Adrenal gland (tissue), 12 donors: ENCODE data around the gene TUBA1B. TPM values are rescaled to one million over a fixed set of nuclear protein-coding genes. Genes with fewer than 3 reads are reported as not detected.

Experiments used
- DNase-seq, 7 donors: peaks; one replicate each; pipeline ENCODE4 v3.0.0-alpha.2; 2019 to 2020
- H3K27ac ChIP-seq, 5 donors: fragments of 200-600 bp; sonication (generic) in 4 of 5; 1 replicate in 3 of 5; 2 replicates in 2 of 5; pipeline versions ENCODE4 v1.5.1 to v1.8.0; 2016 to 2020; ENCODE audit warnings: mild to moderate bottlenecking in 1 of 5
- H3K27me3 ChIP-seq: fragments of 200-600 bp; 2 replicates; pipeline ENCODE4 v1.8.0; 2021
- H3K36me3 ChIP-seq, 2 donors: fragments of 200-600 bp; replicated peaks in 1 of 2; 1 replicate in 1 of 2; 2 replicates in 1 of 2; pipeline versions ENCODE4 v1.5.1 to v1.8.0; 2018 to 2022
- H3K4me1 ChIP-seq, 2 donors: fragments of 200-600 bp; replicated peaks in 1 of 2; 1 replicate in 1 of 2; 2 replicates in 1 of 2; pipeline versions ENCODE4 v1.5.1 to v1.8.0; 2018 to 2021
- H3K4me3 ChIP-seq, 4 donors: fragments of 200-600 bp; sonication (generic) in 3 of 4; one replicate each; pipeline ENCODE4 v1.5.1; 2016 to 2018
- H3K9me3 ChIP-seq, 3 donors: fragments of 200-600 bp; sonication (generic) in 1 of 3; replicated peaks in 1 of 3; 1 replicate in 2 of 3; 2 replicates in 1 of 3; pipeline versions ENCODE4 v1.5.1 to v1.8.0; 2016 to 2021
- CTCF ChIP-seq, 6 experiments: fragments of 450-650 bp in 4 of 6; fragments of 200-600 bp in 2 of 6; sonication (generic) in 1 of 6; IDR thresholded peaks; 1 replicate in 5 of 6; 2 replicates in 1 of 6; pipeline versions ENCODE4 v1.5.1 to v1.8.0; 2016 to 2021; ENCODE audit warnings: antibody characterized with exemption in 6 of 6, mild to moderate bottlenecking in 2 of 6, moderate library complexity in 1 of 6
- POLR2A ChIP-seq, 2 donors: fragments of 450-650 bp; IDR thresholded peaks; one replicate each; pipeline ENCODE4 v1.6.1; 2017; ENCODE audit warnings: antibody characterized with exemption in 2 of 2, mild to moderate bottlenecking in 2 of 2, moderate library complexity in 1 of 2
- WGBS, 4 donors: extraction: QIAGEN DNeasy Blood & Tissue Kit in 2 of 4; methylation state at CpG; one replicate each; pipeline versions ENCODE4 v1.1.5 to v1.1.7; 2013 to 2017; 5-methylcytosine and 5-hydroxymethylcytosine counted together
- intact Hi-C, 2 donors: fragments of 100-400 bp; cut with DNase I; formaldehyde crosslinking; loops; one replicate each; pipeline versions ENCODE4 v1.14.1 to v1.15.0; 2022 to 2023
- polyA plus RNA-seq, 3 donors: library from polyadenylated mRNA; stranded (reverse); fragments of 200-250 nt in 2 of 3; fragments of 350-450 nt in 1 of 3; fragmentation: Illumina TruSeq in 1 of 3; extraction: RNeasy Lipid Tissue Mini Kit (QIAGEN cat#74804) in 1 of 3; gene quantifications; one replicate each; pipeline ENCODE4 v1.2.3, GENCODE V29; 2013 to 2014
- total RNA-seq, 9 donors: library from RNA; depleted of rRNA in 4 of 9; stranded (reverse); fragments of >200 nt in 4 of 9; fragments of 120-200 nt in 1 of 9; fragmentation: NEBNext Ultra II Directional in 1 of 9; extraction: Animal tissue kit (Norgen Biotek cat#: 25700) in 1 of 9; gene quantifications; one replicate each; pipeline versions ENCODE4 v1.1.0 to v1.2.4, GENCODE V29; 2013 to 2023
- donor health status: healthy with polysubstance abuse.
- donor health status: Bipolar disorder and iron deficiency.
- donor health status: DM: yes; HTN: yes; CAD: no.
- donor health status: DM: no; HTN: no; CAD: no.
- donor health status: DM: no; HTN: no; CAD: no.
- donor health status: DM: yes; HTN: yes; CAD: no.

TUBA1B gene
- total and polyA plus RNA-seq, 12 donors = 174 to 830 (median 377) TPM

GRCh38 chr12:49105504-49106084, 25.6 kb downstream of the TUBA1B start:
- Histone ChIP-seq H3K36me3 (peaks cover 0 to 63% of the 10 kb centered on the region in 2 donors), H3K27ac (no peak overlapping the region), H3K4me1 (peaks cover 25 to 53% of the 10 kb centered on the region in 2 donors), H3K4me3 (no peak overlapping the region), H3K27me3 (no peaks in the 10 kb centered on the region), H3K9me3 (no peaks in the 10 kb centered on the region)
- 56 to 58% (median 56%) methylated on average over 7 to 9 of the region's 9 CpGs for WGBS, 4 donors
- no peak for TF ChIP-seq CTCF (IDR thresholded peaks at IDR 0.05)
- TF ChIP-seq POLR2A (IDR thresholded peaks at IDR 0.05) = no peak
- no peak for DNase-seq
- intact Hi-C loops = no loop called here

DNA sequence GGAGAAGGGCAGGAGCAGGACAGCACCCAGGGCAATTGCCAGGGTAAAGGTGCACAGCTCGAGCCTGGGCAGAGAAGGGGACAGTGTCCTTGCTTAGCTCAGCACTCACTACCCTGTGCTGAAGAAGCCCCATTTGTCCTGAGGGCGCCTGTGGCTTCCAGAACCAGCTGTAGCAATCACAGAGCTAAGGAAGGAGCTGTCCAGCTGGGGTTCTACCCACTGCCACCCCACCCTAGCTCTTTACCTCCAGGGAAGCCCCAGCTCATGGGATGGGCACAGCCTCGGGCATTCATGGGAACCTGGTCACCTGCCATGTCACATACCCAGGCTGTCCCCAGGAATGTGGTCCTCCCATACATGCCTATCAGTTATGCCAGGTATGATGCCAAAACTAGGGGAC, 26.4 kb downstream of the TUBA1B start:
- Histone ChIP-seq H3K4me1 (peaks cover 25 to 53% of the 10 kb centered on the region in 2 donors), H3K27me3 (no peaks in the 10 kb centered on the region), H3K4me3 (no peak overlapping the region), H3K36me3 (peaks cover 0 to 70% of the 10 kb centered on the region in 2 donors), H3K27ac (peak overlapping the region in 2 of 5 donors; percentile 7 to 30), H3K9me3 (no peaks in the 10 kb centered on the region)
- WGBS, 4 donors = 68 to 100% (median 74%) methylated on average over 1 to 3 of the region's 3 CpGs
- intact Hi-C loops = no loop called here
- DNase-seq = no peak
- TF ChIP-seq POLR2A (IDR thresholded peaks at IDR 0.05) (no peak), CTCF (IDR thresholded peaks at IDR 0.05) (no peak)

DNA sequence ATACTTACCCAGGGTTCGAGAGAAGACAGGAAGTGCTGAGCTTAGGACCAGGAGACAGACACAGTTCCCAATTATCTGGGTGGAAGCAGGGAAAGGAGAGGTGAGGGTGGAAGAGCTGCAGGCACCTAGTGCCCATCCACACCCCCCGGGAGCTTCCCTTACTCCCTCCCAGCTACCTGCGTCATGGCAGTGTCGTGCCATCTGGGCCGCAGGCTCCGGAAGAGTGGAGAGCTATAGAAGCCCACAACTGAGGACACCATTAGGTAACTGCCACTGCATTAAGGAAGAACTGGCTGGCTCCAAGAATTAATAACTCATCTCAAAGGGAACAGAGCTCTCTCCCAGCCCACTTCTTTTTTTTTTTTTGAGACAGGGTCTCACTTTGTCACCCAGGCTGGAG, 30.8 kb downstream of the TUBA1B start:
- no peak for DNase-seq
- TF ChIP-seq CTCF (IDR thresholded peaks at IDR 0.05) = no peak
- no peak for TF ChIP-seq POLR2A (IDR thresholded peaks at IDR 0.05)
- WGBS, 4 donors = 86 to 97% (median 97%) methylated on average over 6 of the region's 6 CpGs
- Histone ChIP-seq H3K27ac (no peak overlapping the region), H3K4me1 (peaks cover 0 to 14% of the 10 kb centered on the region in 2 donors), H3K9me3 (no peaks in the 10 kb centered on the region), H3K27me3 (no peaks in the 10 kb centered on the region), H3K4me3 (no peak overlapping the region), H3K36me3 (peaks cover 0 to 87% of the 10 kb centered on the region in 2 donors)
- intact Hi-C loops = no loop called here

DNA sequence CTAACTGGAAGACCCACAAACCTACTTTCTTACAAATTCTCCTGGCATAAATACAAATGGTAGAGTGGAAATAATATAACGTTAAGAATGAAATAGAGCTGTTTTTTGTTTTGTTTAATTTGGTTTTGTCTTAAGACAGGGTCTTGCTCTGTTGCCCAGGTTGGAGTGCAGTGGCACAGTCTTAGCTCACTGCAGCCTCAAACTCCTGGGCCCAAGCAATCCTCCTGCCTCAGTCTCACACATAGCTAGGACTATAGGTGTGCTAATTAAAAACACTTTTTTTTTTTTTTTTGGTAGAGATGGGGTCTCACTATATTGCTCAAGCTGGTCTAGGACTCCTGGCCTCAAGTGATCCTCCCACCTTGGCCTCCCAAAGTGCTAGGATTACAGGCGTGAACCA, 32.5 kb downstream of the TUBA1B start:
- intact Hi-C loops = no loop called here
- H3K36me3 ChIP-seq = peaks cover 0 to 70% of the 10 kb centered on the region in 2 donors

More for the DNA sequence above, 32.5 kb downstream of the TUBA1B start:
- H3K27ac ChIP-seq = no peak overlapping the region
- no peak for TF ChIP-seq POLR2A (IDR thresholded peaks at IDR 0.05)
- no peak for TF ChIP-seq CTCF (IDR thresholded peaks at IDR 0.05)
- H3K4me3 ChIP-seq = no peak overlapping the region
- WGBS, 4 donors = 80 to 95% (median 88%) methylated on average over 2 of the region's 2 CpGs
- H3K27me3 ChIP-seq = no peaks in the 10 kb centered on the region
- H3K4me1 ChIP-seq = peaks cover 10 to 19% of the 10 kb centered on the region in 2 donors
- DNase-seq = no peak
- H3K9me3 ChIP-seq = no peaks in the 10 kb centered on the region
